ENCODE measurements around the gene RPL29. TPM values are rescaled to one million over a fixed set of nuclear protein-coding genes. Genes with fewer than 3 reads are reported as not detected.

Gene RPL29
- total RNA-seq, 1 experiment from 2014 or later, result 696 TPM

- Histone ChIP-seq H3K36me3 (ENCODE audit: control insufficient read depth, insufficient read depth, low read length) (no peaks in the 10 kb centered on the region), H3K9me3 (ENCODE audit: control insufficient read depth, insufficient read depth, low read depth, low read length) (no peaks in the 10 kb centered on the region), H3K4me3 (ENCODE audit: low read depth in 2 of 2, low read length in 2 of 2) (peak overlapping the region; percentile 63 to 73), H3K4me1 (ENCODE audit: control insufficient read depth, insufficient read depth, low read length) (peaks cover 12% of the 10 kb centered on the region), H3K27ac (ENCODE audit: low read length) (peak overlapping the region; percentile 89), H3K27me3 (ENCODE audit: control insufficient read depth, insufficient read depth, low read length) (no peaks in the 10 kb centered on the region)
- in situ Hi-C loops (cut with HindIII; ENCODE audit: low pct_unique_long_range_greater_than_20kb, low sequenced_read_pairs), result no loop called here
- TSS peak; percentile 87 for BruUV-seq (replicated peaks)
- ChIA-PET POLR2A (interaction anchor here (0.7 to 0.8 kb wide), 2 partner anchors 9 to 75 kb away, joined by 3 to 4 read pairs; no protein-coding TSS in a partner anchor), CTCF (interaction anchor here (0.7 to 1.6 kb wide), 4 partner anchors 9 to 41 kb away, joined by 3 to 9 read pairs (median 3); partner anchors contain the start of genes ABHD14B and RRP9)
- intact Hi-C loops (cut with micrococcal nuclease; ENCODE audit: unreplicated experiment), result no loop called here
- ATAC-seq (peak; percentile 72), DNase-seq (ENCODE audit: low read depth, low spot score) (no peak)
- no peak for TF ChIP-seq SIN3A (IDR thresholded peaks at IDR 0.05; ENCODE audit: borderline replicate concordance, insufficient read depth, low read depth, low read length)
- no peak; the same call in 1 of the 2 replicates for TF ChIP-seq CTCF (IDR thresholded peaks at IDR 0.05)
- no peak for TF ChIP-seq POLR2AphosphoS5 (IDR thresholded peaks at IDR 0.05; ENCODE audit: low read depth, low read length)
- TF ChIP-seq TCF7L2 (IDR thresholded peaks at IDR 0.05; ENCODE audit: low read depth, low read length), result no peak
- TF ChIP-seq REST (IDR thresholded peaks at IDR 0.05; ENCODE audit: insufficient read depth in 1 of 2, low read depth in 2 of 2, low read length in 1 of 2), result no peak
Observed at GRCh38 chr3:51982352-51982837, 13.3 kb downstream of the RPL29 start.

- CTCF ChIA-PET, result no interaction called here
- Histone ChIP-seq H3K4me3 (ENCODE audit: low read depth in 2 of 2, low read length in 2 of 2) (no peak overlapping the region), H3K9me3 (ENCODE audit: control insufficient read depth, insufficient read depth, low read depth, low read length) (no peaks in the 10 kb centered on the region), H3K27ac (ENCODE audit: low read length) (no peak overlapping the region), H3K36me3 (ENCODE audit: control insufficient read depth, insufficient read depth, low read length) (no peaks in the 10 kb centered on the region), H3K4me1 (ENCODE audit: control insufficient read depth, insufficient read depth, low read length) (peaks cover 16% of the 10 kb centered on the region), H3K27me3 (ENCODE audit: control insufficient read depth, insufficient read depth, low read length) (no peaks in the 10 kb centered on the region)
- POLR2A ChIA-PET, result no interaction called here
- ATAC-seq, result no peak
- BruUV-seq (replicated peaks), result no TSS peak
- TF ChIP-seq REST (IDR thresholded peaks at IDR 0.05; ENCODE audit: insufficient read depth in 1 of 2, low read depth in 2 of 2, low read length in 1 of 2) (no peak), SIN3A (IDR thresholded peaks at IDR 0.05; ENCODE audit: borderline replicate concordance, insufficient read depth, low read depth, low read length) (no peak), CTCF (IDR thresholded peaks at IDR 0.05) (no peak), TCF7L2 (IDR thresholded peaks at IDR 0.05; ENCODE audit: low read depth, low read length) (no peak), POLR2AphosphoS5 (IDR thresholded peaks at IDR 0.05; ENCODE audit: low read depth, low read length) (no peak)
- no peak for DNase-seq (ENCODE audit: low read depth, low spot score)
- in situ Hi-C loops (cut with HindIII; ENCODE audit: low pct_unique_long_range_greater_than_20kb, low sequenced_read_pairs), result no loop called here
- intact Hi-C loops (cut with micrococcal nuclease; ENCODE audit: unreplicated experiment), result no loop called here
Observed at GRCh38 chr3:51980253-51980652, 15.4 kb downstream of the RPL29 start.

All from Panc1 (cell line).